ENCODE measurements around the gene STH.

- TF ChIP-seq CTCF (IDR thresholded peaks at IDR 0.05) (no peak), POLR2AphosphoS5 (IDR thresholded peaks at IDR 0.05) (no peak), POLR2A (IDR thresholded peaks at IDR 0.05; ENCODE audit: low read depth) (no peak)
Observed at GRCh38 chr17:45984368-45984767, 14.7 kb upstream of the STH start.

All from esophagus muscularis mucosa (tissue), 3 donors.